PC-9 (cell line): Measurements from ENCODE around the gene VANGL1.

Experiments used
- EZH2 ChIP-seq: fragments of 200-600 bp; sonication (generic); IDR thresholded peaks from 2 replicates; pipeline ENCODE4 v1.8.0; 2017; ENCODE audit warnings: antibody characterized with exemption, low read depth
- TF ChIP-seq, protein P1 (sequence below): fragments of 200-600 bp; sonication (generic); conservative IDR thresholded peaks from 2 replicates; pipeline ENCODE4 v1.6.1; 2017; ENCODE audit warnings: mixed run types, antibody characterized with exemption, mild to moderate bottlenecking, moderate library complexity

DNA sequence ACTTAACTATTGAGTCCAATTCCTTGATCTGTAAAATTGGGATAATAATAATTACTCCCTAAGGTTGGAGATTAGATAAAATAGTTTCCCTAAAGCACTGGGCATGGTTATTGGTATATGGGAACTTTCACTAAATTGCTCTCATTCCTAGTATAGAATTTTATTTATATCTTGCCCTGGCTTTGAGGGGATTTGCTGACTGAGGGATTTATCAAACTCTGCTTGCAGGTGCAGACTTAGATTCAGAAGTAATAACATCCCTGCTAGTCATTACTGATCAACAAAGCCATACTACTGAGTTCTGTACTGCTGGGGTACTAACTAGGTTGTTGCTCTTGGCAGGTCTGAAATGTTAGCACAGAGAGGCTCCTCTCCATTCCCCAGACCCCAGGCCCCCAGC is 84.8 kb downstream of the VANGL1 start:
- TF ChIP-seq, protein P1, sequence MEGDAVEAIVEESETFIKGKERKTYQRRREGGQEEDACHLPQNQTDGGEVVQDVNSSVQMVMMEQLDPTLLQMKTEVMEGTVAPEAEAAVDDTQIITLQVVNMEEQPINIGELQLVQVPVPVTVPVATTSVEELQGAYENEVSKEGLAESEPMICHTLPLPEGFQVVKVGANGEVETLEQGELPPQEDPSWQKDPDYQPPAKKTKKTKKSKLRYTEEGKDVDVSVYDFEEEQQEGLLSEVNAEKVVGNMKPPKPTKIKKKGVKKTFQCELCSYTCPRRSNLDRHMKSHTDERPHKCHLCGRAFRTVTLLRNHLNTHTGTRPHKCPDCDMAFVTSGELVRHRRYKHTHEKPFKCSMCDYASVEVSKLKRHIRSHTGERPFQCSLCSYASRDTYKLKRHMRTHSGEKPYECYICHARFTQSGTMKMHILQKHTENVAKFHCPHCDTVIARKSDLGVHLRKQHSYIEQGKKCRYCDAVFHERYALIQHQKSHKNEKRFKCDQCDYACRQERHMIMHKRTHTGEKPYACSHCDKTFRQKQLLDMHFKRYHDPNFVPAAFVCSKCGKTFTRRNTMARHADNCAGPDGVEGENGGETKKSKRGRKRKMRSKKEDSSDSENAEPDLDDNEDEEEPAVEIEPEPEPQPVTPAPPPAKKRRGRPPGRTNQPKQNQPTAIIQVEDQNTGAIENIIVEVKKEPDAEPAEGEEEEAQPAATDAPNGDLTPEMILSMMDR, result no peak
- TF ChIP-seq EZH2, result no peak
